ENCODE data around the gene MYO6.

DNA sequence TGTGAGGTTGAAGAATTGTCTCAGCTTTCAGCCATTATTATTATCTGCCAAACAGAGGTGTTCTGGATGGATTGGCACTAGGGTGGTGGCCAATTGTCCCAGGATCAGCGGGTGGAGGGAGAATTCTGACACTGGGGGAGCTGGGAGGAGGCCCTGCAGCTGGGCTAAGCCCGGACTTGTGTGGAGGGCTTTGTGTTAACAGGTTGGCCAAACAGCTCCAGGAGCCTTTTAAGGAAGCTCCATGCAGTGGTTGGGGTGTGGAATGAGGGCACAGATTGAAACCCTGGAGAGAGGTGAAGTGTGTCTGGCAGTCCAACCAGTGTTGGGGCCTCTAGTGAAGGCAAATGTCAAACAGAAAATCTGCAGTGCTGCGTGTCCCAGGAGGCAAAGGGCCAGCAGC lies 187.6 kb downstream of the MYO6 start:
- no peak for TF ChIP-seq CTCF (IDR thresholded peaks at IDR 0.05)
- TF ChIP-seq ZFX (IDR thresholded peaks at IDR 0.05; ENCODE audit: borderline replicate concordance), result no peak

Measured in 22Rv1 (cell line).